Uterus (tissue), 2 donors: Measurements from ENCODE around the gene HSPBAP1.

ENCODE experiments used
- CTCF ChIP-seq, 4 experiments: fragments of 200-600 bp in 2 of 4; fragments of 450-650 bp in 2 of 4; sonication (generic) in 2 of 4; IDR thresholded peaks; one replicate each; pipeline ENCODE4 v1.5.1; 2016 to 2019; ENCODE audit warnings: antibody characterized with exemption in 4 of 4, mild to moderate bottlenecking in 2 of 4, moderate library complexity in 1 of 4
- POLR2A ChIP-seq, 2 donors: fragments of 450-650 bp; IDR thresholded peaks; one replicate each; pipeline ENCODE4 v1.6.1; 2016; ENCODE audit warnings: antibody characterized with exemption in 2 of 2, mild to moderate bottlenecking in 1 of 2, moderate library complexity in 1 of 2

DNA sequence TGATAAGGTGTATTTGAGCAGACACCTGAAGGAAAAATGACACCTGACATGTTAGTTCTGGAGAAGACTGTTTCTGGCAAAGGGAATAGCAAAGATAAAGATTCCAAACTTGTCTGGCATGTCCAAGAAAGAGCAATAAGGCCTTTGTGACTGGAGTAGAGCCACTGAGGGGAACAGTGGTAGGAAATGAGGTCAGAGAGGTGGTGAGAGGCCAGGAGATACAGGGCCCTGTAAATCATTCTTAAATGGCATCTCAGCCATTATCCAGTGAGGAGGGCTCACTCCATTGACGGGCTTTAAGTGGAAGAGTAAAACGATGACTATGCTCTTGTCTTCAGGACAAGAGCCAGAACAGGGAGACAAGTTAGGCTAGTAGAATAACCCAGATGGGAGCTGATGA is 5.7 kb upstream of the HSPBAP1 start:
- TF ChIP-seq CTCF (IDR thresholded peaks at IDR 0.05): no peak
- TF ChIP-seq POLR2A (IDR thresholded peaks at IDR 0.05): no peak
